Endothelial cell of umbilical vein (primary cell): Measurements from ENCODE around the gene SDK2. TPM values are rescaled to one million over a fixed set of nuclear protein-coding genes. Genes with fewer than 3 reads are reported as not detected.

Experiments
- BruUV-seq: library from RNA; stranded (reverse); fragments of 400-500 nt; replicated peaks from 2 replicates; lab custom pipeline; 2021; lab: Mats Ljungman, UMichigan
- CTCF ChIA-PET: fragments of 300-600, 350-600 bp; sonication (Branson Sonifier 250); formaldehyde crosslinking; loops from one replicate; lab custom pipeline; 2021; ENCODE audit warnings: antibody characterized with exemption, inconsistent platforms; lab: Charles Lee
- POLR2A ChIA-PET: fragments of 300-600, 350-600 bp; sonication (Branson Sonifier 250); formaldehyde crosslinking; loops from one replicate; lab custom pipeline; 2021; ENCODE audit warnings: antibody characterized with exemption, inconsistent platforms; lab: Charles Lee
- DNase-seq: peaks from one replicate; pipeline ENCODE4 v3.0.0-alpha.2; 2011; ENCODE audit warnings: low read depth, low spot score
- FAIRE-seq: peaks from 2 replicates; lab custom pipeline; 2011; peaks lifted over from hg19 to GRCh38; lab: Jason Lieb, UNC
- H2AFZ ChIP-seq: 2 replicates; pipeline ENCODE4 v1.6.0; 2012; ENCODE audit warnings: low read depth, low read length, control low read depth, inconsistent platforms
- H3K27ac ChIP-seq: 2 replicates; pipeline ENCODE4 v1.5.1; 2011; ENCODE audit warnings: low read depth, mild to moderate bottlenecking, control low read depth, low read length, moderate library complexity; ENCODE audit not compliant: insufficient read depth
- H3K27me3 ChIP-seq, 2 experiments: 2 replicates each; pipeline versions ENCODE4 v1.6.0 to v1.6.1; 2011; ENCODE audit warnings: low read length in 2 of 2, mixed read lengths in 1 of 2; ENCODE audit not compliant: control insufficient read depth in 2 of 2, insufficient read depth in 2 of 2
- H3K36me3 ChIP-seq, 2 experiments: 2 replicates in 1 of 2; 3 replicates in 1 of 2; pipeline ENCODE4 v1.5.1; 2011; ENCODE audit warnings: low read length in 2 of 2, mild to moderate bottlenecking in 1 of 2, moderate library complexity in 1 of 2; ENCODE audit not compliant: control insufficient read depth in 2 of 2, insufficient read depth in 2 of 2; ENCODE audit errors: extremely low read depth in 1 of 2
- H3K4me1 ChIP-seq: 3 replicates; pipeline ENCODE4 v1.5.1; 2011; ENCODE audit warnings: mild to moderate bottlenecking, low read length; ENCODE audit not compliant: control insufficient read depth, insufficient read depth; ENCODE audit errors: extremely low read depth
- H3K4me2 ChIP-seq: 2 replicates; pipeline ENCODE4 v1.6.1; 2011; ENCODE audit warnings: low read length, control low read depth, mixed read lengths; ENCODE audit not compliant: insufficient read depth
- H3K4me3 ChIP-seq, 3 experiments: fragments of 200-600 bp in 1 of 3; sonication (generic), shearing (Covaris generic) in 1 of 3; replicated peaks in 1 of 3; 2 replicates each; pipeline ENCODE4 v1.5.1; 2011 to 2016; ENCODE audit warnings: control low read depth in 3 of 3, low read length in 3 of 3, mild to moderate bottlenecking in 2 of 3, inconsistent platforms in 1 of 3, low read depth in 1 of 3, moderate library complexity in 1 of 3; ENCODE audit not compliant: insufficient read depth in 1 of 3
- H3K79me2 ChIP-seq: 2 replicates; pipeline ENCODE4 v1.6.0; 2012; ENCODE audit warnings: low read length, inconsistent platforms; ENCODE audit not compliant: control insufficient read depth, insufficient read depth
- H3K9ac ChIP-seq: replicated peaks from 2 replicates; pipeline ENCODE3; 2011; ENCODE audit warnings: low read length, control low read depth; ENCODE audit not compliant: insufficient read depth; ENCODE audit errors: extremely low read depth
- H3K9me1 ChIP-seq: replicated peaks from 3 replicates; pipeline ENCODE4 v1.6.0; 2011; ENCODE audit warnings: mild to moderate bottlenecking, low read length; ENCODE audit not compliant: control insufficient read depth, insufficient read depth; ENCODE audit errors: extremely low read depth
- H3K9me3 ChIP-seq: replicated peaks from 2 replicates; pipeline ENCODE4 v1.5.1; 2012; ENCODE audit warnings: low read length, inconsistent platforms; ENCODE audit not compliant: control insufficient read depth, insufficient read depth
- H4K20me1 ChIP-seq: replicated peaks from 2 replicates; pipeline ENCODE3; 2011; ENCODE audit warnings: mild to moderate bottlenecking, low read length; ENCODE audit not compliant: control insufficient read depth, insufficient read depth; ENCODE audit errors: extremely low read depth
- CTCF ChIP-seq, 2 donors: IDR thresholded peaks; 1 replicate in 1 of 2; 2 replicates in 1 of 2; pipeline ENCODE4 v1.5.1; 2011; ENCODE audit warnings: low read length in 2 of 2, mild to moderate bottlenecking in 2 of 2, moderate library complexity in 2 of 2, control low read depth in 1 of 2, inconsistent platforms in 1 of 2, low read depth in 1 of 2; ENCODE audit not compliant: insufficient read depth in 1 of 2; ENCODE audit errors: extremely low read depth in 1 of 2
- EZH2 ChIP-seq: IDR thresholded peaks from 2 replicates; pipeline ENCODE4 v1.6.1; 2012; ENCODE audit warnings: borderline replicate concordance, low read depth, mild to moderate bottlenecking, moderate library complexity, low read length, inconsistent platforms; ENCODE audit not compliant: severe bottlenecking
- FOS ChIP-seq: IDR thresholded peaks from 2 replicates; pipeline ENCODE4 v1.6.1; 2011; ENCODE audit warnings: mild to moderate bottlenecking, low read length, moderate library complexity, borderline replicate concordance; ENCODE audit not compliant: insufficient read depth
- GATA2 ChIP-seq: IDR thresholded peaks from 2 replicates; pipeline ENCODE4 v1.7.0; 2011; ENCODE audit warnings: low read depth, mild to moderate bottlenecking, moderate library complexity, mixed read lengths, low read length; ENCODE audit not compliant: insufficient read length, insufficient read depth
- JUN ChIP-seq: IDR thresholded peaks from 2 replicates; pipeline ENCODE4 v1.6.1; 2011; ENCODE audit warnings: borderline replicate concordance, low read depth; ENCODE audit not compliant: insufficient read length, insufficient read depth
- MAX ChIP-seq: IDR thresholded peaks from 2 replicates; pipeline ENCODE4 v1.6.1; 2011; ENCODE audit not compliant: insufficient read depth, insufficient read length
- MYC ChIP-seq: IDR thresholded peaks from one replicate; pipeline ENCODE4 v1.6.1; 2011; ENCODE audit warnings: mild to moderate bottlenecking, low read depth, low read length
- POLR2AphosphoS5 ChIP-seq: IDR thresholded peaks from 2 replicates; pipeline ENCODE4 v1.6.1; 2012; ENCODE audit warnings: low read depth, mild to moderate bottlenecking, control low read depth, low read length, moderate library complexity; ENCODE audit not compliant: insufficient read depth
- dilution Hi-C: fragments of 300-500 bp; cut with MboI; formaldehyde crosslinking; loops from one replicate; pipeline ENCODE4 v1.15.0; 2019; ENCODE audit warnings: low sequenced_read_pairs; ENCODE audit not compliant: extremely low pct_ligation_motif_present
- intact Hi-C: fragments of 100-400 bp; cut with micrococcal nuclease; formaldehyde crosslinking; loops from one replicate; pipeline ENCODE4 v1.10.0; 2022
- polyA plus RNA-seq, 4 experiments: library from polyadenylated mRNA; depleted of rRNA in 3 of 4; stranded (reverse) in 3 of 4; unstranded in 1 of 4; fragments of >200 nt; gene quantifications; 2 replicates each; pipeline versions ENCODE4 v1.2.1 to v1.2.3, GENCODE V29; 2011 to 2012; ENCODE audit warnings: missing spikeins in 1 of 4
- total RNA-seq: library from RNA; stranded (reverse); gene quantifications from 2 replicates; pipeline ENCODE4 v1.2.3, GENCODE V29; 2021

SDK2 gene
- total and polyA plus RNA-seq, 2 donors (not counting 3 experiments of a cell fraction or from before 2014, with no cell fraction given): not detected

- BruUV-seq: no TSS peak
- ChIA-PET CTCF (interaction anchor here (0.7 kb wide), 1 partner anchor 8 kb away, joined by 3 read pairs; no protein-coding TSS in a partner anchor), POLR2A (no interaction called here)
- FAIRE-seq: no peak
- no peaks in the 10 kb centered on the region for H3K79me2 ChIP-seq
- no peak overlapping the region for H3K4me3 ChIP-seq
- DNase-seq: no peak
- H3K27me3 ChIP-seq: no peaks in the 10 kb centered on the region
- H3K9me3 ChIP-seq: no peaks in the 10 kb centered on the region
- no peaks in the 10 kb centered on the region for H3K36me3 ChIP-seq
- H3K4me2 ChIP-seq: no peak overlapping the region
- no peak overlapping the region for H3K27ac ChIP-seq
- no peak overlapping the region for H3K9ac ChIP-seq
- H3K4me1 ChIP-seq: no peaks in the 10 kb centered on the region
- H4K20me1 ChIP-seq: no peaks in the 10 kb centered on the region
- intact Hi-C loops: no loop called here
- dilution Hi-C loops: no loop called here
- H2AFZ ChIP-seq: no peak overlapping the region
- TF ChIP-seq EZH2 (no peak), MYC (no peak), CTCF (IDR thresholded peaks at IDR 0.05; ENCODE audit: extremely low read depth in 1 of 2, insufficient read depth in 1 of 2, low read depth in 1 of 2, low read length in 2 of 2) (no peak), FOS (no peak), MAX (no peak), POLR2AphosphoS5 (no peak), GATA2 (no peak), JUN (no peak)
- H3K9me1 ChIP-seq: no peaks in the 10 kb centered on the region
Observed at GRCh38 chr17:73586921-73587602, 57.2 kb downstream of the SDK2 start.
